Mesodermal cell (in vitro differentiated cells): ENCODE measurements around the gene MEST.
A peak's percentile ranks its signal among the peaks of the same experiment; 100 is the strongest.

Source experiments
- H3K27ac ChIP-seq: 2 replicates; pipeline ENCODE4 v1.7.0; 2013; ENCODE audit warnings: mild to moderate bottlenecking, low read depth, low read length, moderate library complexity; ENCODE audit not compliant: severe bottlenecking
- H3K36me3 ChIP-seq: 2 replicates; pipeline ENCODE4 v1.7.1; 2013; ENCODE audit warnings: mild to moderate bottlenecking, low read length, moderate library complexity; ENCODE audit not compliant: control insufficient read depth, insufficient read depth
- H3K4me1 ChIP-seq: one replicate; pipeline ENCODE4 v1.7.1; 2013; ENCODE audit warnings: mild to moderate bottlenecking, low read length; ENCODE audit not compliant: insufficient read depth, control insufficient read depth, poor library complexity, severe bottlenecking
- H3K4me3 ChIP-seq: 2 replicates; pipeline ENCODE4 v1.7.0; 2013; ENCODE audit warnings: low read length, control low read depth, mild to moderate bottlenecking; ENCODE audit not compliant: insufficient read depth, poor library complexity, severe bottlenecking; ENCODE audit errors: extremely low read depth
- H3K9me3 ChIP-seq: 2 replicates; pipeline ENCODE4 v1.7.1; 2013; ENCODE audit warnings: mild to moderate bottlenecking, low read length, moderate library complexity; ENCODE audit not compliant: control insufficient read depth
- WGBS, 2 experiments: methylation state at CpG; one replicate each; pipeline ENCODE4 v1.1.5; 2013; ENCODE audit warnings: missing lambda C conversion rate in 2 of 2; ENCODE audit not compliant: insufficient coverage in 2 of 2; 5-methylcytosine and 5-hydroxymethylcytosine counted together

The MEST gene

GRCh38 chr7:130483031-130483430 is 8.9 kb upstream of the MEST start:
- H3K4me3 ChIP-seq = no peak overlapping the region
- H3K27ac ChIP-seq = no peak overlapping the region
- 100% methylated on average over 2 of the region's 3 CpGs; no CpG with 5 or more reads in 1 of the 2 experiments for WGBS, 2 experiments

GRCh38 chr7:130485734-130486113 is 6.2 kb upstream of the MEST start:
- H3K27ac ChIP-seq = no peak overlapping the region
- no peaks in the 10 kb centered on the region for H3K9me3 ChIP-seq
- H3K4me1 ChIP-seq = peaks cover 38% of the 10 kb centered on the region
- H3K4me3 ChIP-seq = peak overlapping the region; percentile 44
- no peaks in the 10 kb centered on the region for H3K36me3 ChIP-seq
- 74 to 92% methylated on average over 10 of the region's 11 CpGs for WGBS, 2 experiments

More at GRCh38 chr7:130483031-130483430, 8.9 kb upstream of the MEST start:
- Histone ChIP-seq H3K9me3 (no peaks in the 10 kb centered on the region), H3K36me3 (no peaks in the 10 kb centered on the region), H3K4me1 (peaks cover 21% of the 10 kb centered on the region)

- peak overlapping the region; percentile 44 for H3K4me3 ChIP-seq
- WGBS, 2 experiments = 14 to 16% methylated on average over 58 of the region's 67 CpGs
- no peaks in the 10 kb centered on the region for H3K36me3 ChIP-seq
- no peaks in the 10 kb centered on the region for H3K9me3 ChIP-seq
- H3K27ac ChIP-seq = no peak overlapping the region
- peaks cover 38% of the 10 kb centered on the region for H3K4me1 ChIP-seq
Observed at GRCh38 chr7:130486114-130486953, 5.6 kb upstream of the MEST start.

- Histone ChIP-seq H3K36me3 (no peaks in the 10 kb centered on the region), H3K4me3 (peak overlapping the region; percentile 44), H3K27ac (no peak overlapping the region), H3K4me1 (peaks cover 37% of the 10 kb centered on the region), H3K9me3 (no peaks in the 10 kb centered on the region)
- WGBS, 2 experiments = 22 to 26% methylated on average over 4 of the region's 6 CpGs
Observed at GRCh38 chr7:130486954-130487436, 4.9 kb upstream of the MEST start.

- Histone ChIP-seq H3K36me3 (peaks cover 8% of the 10 kb centered on the region), H3K27ac (peak overlapping the region; percentile 95), H3K4me1 (peaks cover 33% of the 10 kb centered on the region), H3K9me3 (no peaks in the 10 kb centered on the region), H3K4me3 (no peak overlapping the region)
- WGBS, 2 experiments = 94 to 100% methylated on average over 1 to 3 of the region's 7 CpGs
Observed at GRCh38 chr7:130488392-130489139, 3.3 kb upstream of the MEST start.

GRCh38 chr7:130489140-130489983 is 2.5 kb upstream of the MEST start:
- H3K9me3 ChIP-seq = no peaks in the 10 kb centered on the region
- peaks cover 8% of the 10 kb centered on the region for H3K36me3 ChIP-seq
- WGBS, 2 experiments = 69 to 77% methylated on average over 8 to 10 of the region's 10 CpGs
- H3K4me3 ChIP-seq = no peak overlapping the region
- peaks cover 33% of the 10 kb centered on the region for H3K4me1 ChIP-seq
- H3K27ac ChIP-seq = peak overlapping the region; percentile 95

- WGBS, 2 experiments = 47 to 62% methylated on average over 16 to 19 of the region's 21 CpGs
- Histone ChIP-seq H3K4me3 (peak overlapping the region; percentile 51), H3K4me1 (peaks cover 28% of the 10 kb centered on the region), H3K9me3 (no peaks in the 10 kb centered on the region), H3K36me3 (peaks cover 10% of the 10 kb centered on the region), H3K27ac (peak overlapping the region; percentile 95)
Observed at GRCh38 chr7:130490311-130490791, 1.5 kb upstream of the MEST start.

- Histone ChIP-seq H3K4me3 (peak overlapping the region; percentile 51), H3K27ac (peak overlapping the region; percentile 95), H3K4me1 (peaks cover 28% of the 10 kb centered on the region), H3K9me3 (no peaks in the 10 kb centered on the region), H3K36me3 (peaks cover 13% of the 10 kb centered on the region)
- 56 to 61% methylated on average over 47 to 48 of the region's 62 CpGs for WGBS, 2 experiments
Observed at GRCh38 chr7:130490888-130491804, 739 bp upstream of the MEST start.

- Histone ChIP-seq H3K36me3 (peaks cover 22% of the 10 kb centered on the region), H3K27ac (no peak overlapping the region), H3K4me1 (peaks cover 19% of the 10 kb centered on the region), H3K4me3 (peak overlapping the region; percentile 51), H3K9me3 (no peaks in the 10 kb centered on the region)
- 46 to 58% methylated on average over 46 to 50 of the region's 50 CpGs for WGBS, 2 experiments
Observed at GRCh38 chr7:130492523-130493274, 814 bp downstream of the MEST start.
